ENCODE data around the gene CELF5. TPM values are rescaled to one million over a fixed set of nuclear protein-coding genes. Genes with fewer than 3 reads are reported as not detected.

Gene CELF5
- total and polyA plus RNA-seq, 9 of the 15 experiments (the other 6 are each of a cell fraction or from before 2014, with no cell fraction given): 0.01 to 0.56 (median 0.22) TPM

- no peak overlapping the region for H3K27ac ChIP-seq (ENCODE audit: extremely low read depth, low read depth, low read length)
- H3K4me1 ChIP-seq (replicated peaks in 1 of 2; ENCODE audit: control insufficient read depth in 2 of 2, insufficient read depth in 2 of 2, low read length in 2 of 2): peaks cover 0 to 15% of the 10 kb centered on the region in 2 experiments; a peak in 3 of 5 replicates
- no peak overlapping the region for H3K4me3 ChIP-seq
- no peaks in the 10 kb centered on the region for H3K79me2 ChIP-seq (ENCODE audit: control insufficient read depth, insufficient read depth, low read length)
- peaks cover 4% of the 10 kb centered on the region; the same call in 1 of the 2 replicates for H4K20me1 ChIP-seq (replicated peaks; ENCODE audit: control insufficient read depth, insufficient read depth, low read length)
- H3K9me3 ChIP-seq (replicated peaks; ENCODE audit: control insufficient read depth, insufficient read depth, low read depth, low read length): no peaks in the 10 kb centered on the region
- H2AFZ ChIP-seq (ENCODE audit: low read depth, low read length): no peak overlapping the region
- no peaks in the 10 kb centered on the region for H3K9me1 ChIP-seq (ENCODE audit: control insufficient read depth, insufficient read depth, low read length)
- CTCF ChIA-PET (ENCODE audit: low intra/inter-chr PET ratio): no interaction called here
- no TSS peak for BruUV-seq (replicated peaks)
- 47% methylated on average over 9 of the region's 9 CpGs for WGBS (ENCODE audit: insufficient coverage, low coverage, missing lambda C conversion rate)
- DNase-seq (ENCODE audit: extremely low read depth in 1 of 4, low spot score in 3 of 4) (no peak), ATAC-seq (no peak), FAIRE-seq (no peak)
- POLR2A ChIA-PET: no interaction called here
- in situ Hi-C loops (cut with MboI) (no loop called here), intact Hi-C loops (cut with micrococcal nuclease) (no loop called here)
- peaks cover 2 to 24% of the 10 kb centered on the region in 2 experiments; a peak in 3 of 5 replicates for H3K27me3 ChIP-seq (ENCODE audit: control insufficient read depth in 2 of 2, insufficient read depth in 2 of 2, low read length in 2 of 2)
- TF ChIP-seq TEAD2 (tag; IDR thresholded peaks at IDR 0.05) (no peak), MBD1 (CRISPR knock-in tag; IDR thresholded peaks at IDR 0.05) (no peak), ZNF780A (CRISPR knock-in tag; IDR thresholded peaks at IDR 0.05) (no peak), MTA3 (IDR thresholded peaks at IDR 0.05; ENCODE audit: borderline replicate concordance) (no peak)
- H3K9ac ChIP-seq (ENCODE audit: insufficient read depth in 1 of 2, low read depth in 2 of 2, low read length in 2 of 2): no peak overlapping the region
- no peak overlapping the region for H3K4me2 ChIP-seq (ENCODE audit: insufficient read depth, low read length)
- no peaks in the 10 kb centered on the region for H3K36me3 ChIP-seq (ENCODE audit: control insufficient read depth, insufficient read depth, low read length)
These were observed 39.4 kb downstream of the CELF5 start for GRCh38 chr19:3263866-3264265.

Data from K562 (cell line).